CD4-positive, alpha-beta T cell treated with Interleukin-21 for 1 hour (primary cell): ENCODE data around the gene TMCC3.
"Not testable (repeated sequence)": the region's sequence is repeated elsewhere in the genome, so short reads cannot be mapped to it uniquely, and the experiment has no call there.

Source experiments
- DNase-seq: peaks from one replicate; pipeline ENCODE4 v3.0.0-alpha.2; 2020

The TMCC3 gene

GRCh38 chr12:94650143-94651056 lies at the start of gene TMCC3:
TSS of gene TMCC3 (minus strand) at chr12:94650557. CDS start at chr12:94650430, 127 bp downstream.
- DNase-seq = peak; percentile 33

- DNase-seq = no peak
These were observed 49.4 kb upstream of the TMCC3 start for GRCh38 chr12:94699801-94700200.

GRCh38 chr12:94698578-94698977 lies 48.2 kb upstream of the TMCC3 start:
- no peak for DNase-seq

- DNase-seq = no peak
These were observed 47.3 kb upstream of the TMCC3 start for GRCh38 chr12:94697631-94698030.

- DNase-seq = no peak
These were observed 44.4 kb upstream of the TMCC3 start for GRCh38 chr12:94694732-94695131.

GRCh38 chr12:94692826-94693225 lies 42.5 kb upstream of the TMCC3 start:
- DNase-seq = not testable (repeated sequence)

- DNase-seq = no peak
These were observed 39.9 kb upstream of the TMCC3 start for GRCh38 chr12:94690198-94690771.

- no peak for DNase-seq
These were observed 39.3 kb upstream of the TMCC3 start for GRCh38 chr12:94689646-94690036.

GRCh38 chr12:94689002-94689645 lies 38.8 kb upstream of the TMCC3 start:
- DNase-seq = no peak

- DNase-seq = no peak
These were observed 37.5 kb upstream of the TMCC3 start for GRCh38 chr12:94687891-94688290.

GRCh38 chr12:94686834-94687628 lies 36.7 kb upstream of the TMCC3 start:
- no peak for DNase-seq

GRCh38 chr12:94684416-94685142 lies 34.2 kb upstream of the TMCC3 start:
- no peak for DNase-seq

GRCh38 chr12:94679554-94680195 lies 29.3 kb upstream of the TMCC3 start:
- no peak for DNase-seq

- no peak for DNase-seq
These were observed 28.5 kb upstream of the TMCC3 start for GRCh38 chr12:94678849-94679248.

GRCh38 chr12:94678379-94678778 lies 28.0 kb upstream of the TMCC3 start:
- DNase-seq = no peak

GRCh38 chr12:94677778-94678177 lies 27.4 kb upstream of the TMCC3 start:
- DNase-seq = peak; percentile 20

- DNase-seq = no peak
These were observed 26.6 kb upstream of the TMCC3 start for GRCh38 chr12:94676922-94677321.

- peak; percentile 61 for DNase-seq
These were observed 25.8 kb upstream of the TMCC3 start for GRCh38 chr12:94676031-94676641.

- no peak for DNase-seq
These were observed 24.5 kb upstream of the TMCC3 start for GRCh38 chr12:94674835-94675234.

GRCh38 chr12:94674051-94674451 lies 23.7 kb upstream of the TMCC3 start:
- no peak for DNase-seq

- no peak for DNase-seq
These were observed 23.1 kb upstream of the TMCC3 start for GRCh38 chr12:94673496-94673895.
